GM19397 (cell line): ENCODE measurements around the gene UBAP1L.
"Not testable (repeated sequence)": the region's sequence is repeated elsewhere in the genome, so short reads cannot be mapped to it uniquely, and the experiment has no call there.

Source experiments
- ATAC-seq: cut with Tn5 transposase; IDR thresholded peaks from one replicate; pipeline ENCODE4 v1.9.1; 2021; ENCODE audit warnings: mild to moderate bottlenecking, moderate library complexity; ENCODE audit not compliant: unreplicated experiment

Gene UBAP1L

DNA sequence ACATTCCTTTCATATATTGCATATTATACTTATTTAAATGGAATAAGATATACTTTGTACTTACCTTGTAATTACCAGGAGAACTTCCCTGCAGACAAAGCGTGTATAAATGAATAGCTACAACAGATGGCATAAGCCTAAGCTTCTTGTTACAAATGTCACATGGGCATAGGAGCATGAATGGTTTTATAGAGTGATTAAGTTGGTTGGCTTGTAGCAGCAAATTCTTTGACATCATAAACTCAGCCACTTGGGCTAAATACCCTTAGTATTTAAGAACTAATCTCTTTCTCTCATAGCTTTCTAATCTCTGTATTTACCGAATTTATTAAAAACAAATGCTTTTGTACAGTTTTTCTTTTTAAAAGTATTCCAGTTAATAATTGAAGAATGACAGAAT is at the start of gene UBAP1L:
Gene UBAP1L, minus strand, starts transcription at position 115 of the 400 bp plus-strand sequence. CDS start 8,985 bp downstream, outside the sequence.
- ATAC-seq: no peak

DNA sequence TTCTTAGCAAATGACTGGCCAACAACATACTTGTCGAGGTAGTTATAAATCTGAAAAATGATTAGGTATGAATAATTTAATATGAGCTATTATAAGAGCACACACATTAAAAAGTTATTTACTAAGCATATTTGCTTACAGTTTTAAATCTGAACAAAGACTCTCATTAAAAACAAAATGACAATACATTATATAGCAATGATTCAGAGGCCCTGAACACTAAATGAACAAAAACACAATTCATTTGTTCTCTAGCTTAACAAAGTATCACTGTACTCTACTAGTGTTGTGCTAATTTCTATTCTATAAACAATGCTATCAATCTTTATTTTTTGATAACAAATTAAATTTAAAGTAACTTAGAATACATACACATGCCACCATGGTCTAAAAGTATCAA is 49.1 kb upstream of the UBAP1L start:
- ATAC-seq: no peak

DNA sequence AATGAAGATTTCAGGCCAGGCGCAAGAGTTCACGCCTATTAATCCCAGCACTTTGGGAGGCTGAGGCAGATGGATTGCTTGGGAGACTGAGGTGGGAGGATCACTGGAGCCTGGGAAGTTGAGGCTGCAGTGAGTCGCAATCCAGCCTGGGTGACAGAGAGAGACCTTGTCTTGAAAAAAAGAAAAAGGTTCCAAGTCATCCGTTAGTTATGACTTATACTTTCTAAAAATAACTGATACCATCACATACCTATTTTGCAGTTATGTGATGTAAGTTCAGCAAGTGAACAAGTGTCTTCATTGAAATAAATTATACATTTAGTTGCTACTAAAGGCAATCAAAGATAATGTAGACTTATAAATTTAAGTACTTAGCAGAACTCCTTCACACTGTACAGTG is 48.0 kb upstream of the UBAP1L start:
- no peak for ATAC-seq

DNA sequence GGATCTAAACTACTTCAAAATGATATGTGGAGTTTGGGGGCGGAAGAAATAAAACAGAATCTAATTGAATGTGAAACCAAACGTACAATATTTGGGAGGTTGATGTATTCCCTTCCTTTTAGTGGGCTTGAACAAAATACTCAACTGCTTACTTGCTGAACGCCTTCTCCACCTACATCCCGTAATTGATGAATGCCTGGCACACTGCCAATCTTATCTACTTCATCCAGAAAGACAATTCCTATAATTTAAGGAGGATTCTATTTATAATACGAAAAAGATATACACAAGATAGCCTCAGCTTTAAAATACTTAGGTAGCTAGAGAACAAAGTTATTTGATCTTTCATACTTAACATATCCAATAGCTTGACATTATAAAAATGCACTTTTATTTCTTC is 41.7 kb upstream of the UBAP1L start:
- no peak for ATAC-seq

DNA sequence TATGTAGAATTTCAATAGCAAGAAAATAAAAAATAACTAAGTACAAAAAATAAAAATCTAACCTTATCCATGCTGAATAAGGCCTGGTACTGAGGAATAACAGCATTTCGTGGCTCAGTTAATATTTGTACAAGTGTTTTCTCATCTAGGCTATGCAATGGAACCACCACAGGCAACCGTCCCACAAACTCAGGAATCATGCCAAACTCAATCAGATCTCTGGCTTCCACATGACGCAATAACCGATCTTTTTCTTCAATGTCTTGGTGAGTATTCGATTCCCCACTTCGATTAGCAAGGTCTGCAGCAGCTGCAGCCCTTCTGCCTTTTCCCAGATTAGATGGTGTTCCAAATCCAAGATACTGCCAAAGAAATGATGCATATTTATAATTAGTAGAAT is 39.7 kb upstream of the UBAP1L start:
- ATAC-seq: no peak

DNA sequence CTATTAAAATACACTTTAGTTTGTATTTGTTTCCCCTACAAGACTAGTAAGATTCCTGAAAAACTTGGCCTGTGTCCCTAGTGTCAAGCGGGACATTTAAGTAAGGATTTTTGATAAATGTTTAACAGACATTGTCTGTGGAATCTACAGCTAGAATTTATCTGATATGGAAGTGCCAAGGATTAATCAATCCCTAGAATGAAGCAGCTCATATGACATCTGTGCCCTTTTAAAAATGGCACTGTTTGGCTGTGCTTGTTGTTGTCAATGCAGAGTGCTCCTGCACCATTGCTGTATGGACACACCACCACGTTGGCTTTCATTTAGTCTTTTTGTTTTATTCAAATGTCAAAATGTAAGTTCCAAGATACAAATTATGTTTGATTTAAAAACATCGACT is 32.9 kb upstream of the UBAP1L start:
- ATAC-seq: no peak

DNA sequence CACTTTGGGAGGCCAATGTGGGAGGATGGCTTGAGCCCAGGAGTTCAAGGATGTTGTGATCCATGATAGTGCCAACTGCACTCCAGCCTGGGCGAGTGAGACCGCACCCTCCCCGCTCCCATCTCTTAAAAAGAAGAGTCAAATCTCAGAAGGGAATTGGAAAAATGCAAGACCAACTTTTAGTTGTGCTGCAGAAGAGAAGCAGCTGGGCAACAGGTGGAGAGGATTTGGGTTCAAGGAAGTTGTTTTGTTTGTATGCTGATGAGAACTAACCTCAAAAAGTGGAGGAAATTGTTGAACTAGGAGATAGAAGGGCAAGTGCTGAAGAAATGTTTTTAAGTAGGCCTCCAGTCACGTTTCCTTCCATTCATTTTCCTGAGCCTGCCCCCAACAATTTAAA is 31.4 kb upstream of the UBAP1L start:
- no peak for ATAC-seq

DNA sequence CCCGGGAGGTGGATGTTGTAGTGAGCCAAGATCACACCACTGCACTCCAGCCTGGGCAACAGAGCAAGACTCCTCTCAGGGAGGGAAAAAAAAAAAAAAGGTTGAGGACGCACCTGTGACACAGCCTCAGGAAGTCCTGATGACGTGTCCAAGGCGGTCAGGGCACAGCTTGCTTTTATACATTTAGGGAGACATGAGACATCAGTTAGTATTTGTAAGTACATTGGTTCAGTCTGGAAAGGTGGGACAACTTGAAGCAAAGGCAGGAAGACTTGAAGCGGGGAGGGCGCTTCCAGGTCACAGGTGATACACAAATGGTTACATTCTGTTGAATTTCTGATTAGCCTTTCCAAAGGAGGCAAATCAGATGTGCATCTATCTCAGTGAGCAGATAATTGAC is 23.6 kb upstream of the UBAP1L start:
- not testable (repeated sequence) for ATAC-seq

DNA sequence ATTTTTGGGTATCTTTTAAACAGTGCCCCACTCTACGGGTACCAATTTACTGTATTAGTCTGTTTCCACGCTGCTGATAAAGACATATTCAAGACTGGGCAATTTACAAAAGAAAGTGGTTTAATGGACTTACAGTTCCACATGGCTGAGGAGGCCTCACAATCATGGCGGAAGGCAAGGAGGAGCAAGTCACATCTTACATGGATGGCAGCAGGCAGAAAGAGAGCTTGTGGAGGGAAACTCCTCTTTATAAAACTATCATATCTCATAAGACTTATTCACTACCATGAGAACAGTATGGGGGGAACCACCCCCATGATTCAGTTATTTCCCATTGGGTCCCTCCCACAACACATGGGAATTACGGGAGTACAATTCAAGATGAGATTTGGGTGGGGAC is 22.9 kb upstream of the UBAP1L start:
- not testable (repeated sequence) for ATAC-seq

DNA sequence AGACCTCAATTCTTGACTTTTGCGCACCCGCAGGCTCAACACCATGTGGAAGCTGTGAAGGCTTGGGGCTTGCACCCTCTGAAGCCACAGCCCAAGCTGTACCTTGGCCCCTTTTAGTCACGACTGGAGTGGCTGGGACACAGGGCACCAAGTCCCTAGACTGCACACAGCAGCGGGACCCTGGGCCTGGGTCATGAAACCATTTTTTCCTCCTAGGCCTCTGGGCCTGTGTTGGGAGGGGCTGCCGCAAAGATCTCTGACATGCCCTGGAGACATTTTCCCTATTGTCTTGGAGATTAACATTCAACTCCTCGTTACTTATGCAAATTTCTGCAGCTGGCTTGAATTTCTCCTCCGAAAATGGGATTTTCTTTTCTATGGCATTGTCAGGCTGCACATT is 22.1 kb upstream of the UBAP1L start:
- ATAC-seq: not testable (repeated sequence)

DNA sequence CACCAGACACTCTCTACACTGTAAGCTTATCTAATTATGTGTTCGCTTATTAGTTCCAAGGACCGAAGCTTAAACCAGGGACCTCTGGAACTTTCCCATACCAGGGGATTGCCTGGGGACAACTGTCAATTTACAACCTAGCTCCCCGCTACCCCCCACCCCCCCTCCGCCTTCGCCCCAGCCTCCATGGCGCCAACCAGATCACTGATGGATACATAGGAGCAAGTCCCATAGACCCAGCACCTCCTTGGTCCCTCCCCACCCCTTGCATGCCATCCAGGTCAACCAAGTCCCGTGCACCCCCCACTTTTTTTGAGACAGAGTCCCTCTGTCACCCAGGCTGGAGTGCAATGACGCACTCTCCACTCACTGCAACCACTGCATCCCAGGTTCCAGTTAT is 19.5 kb upstream of the UBAP1L start:
- ATAC-seq: no peak

DNA sequence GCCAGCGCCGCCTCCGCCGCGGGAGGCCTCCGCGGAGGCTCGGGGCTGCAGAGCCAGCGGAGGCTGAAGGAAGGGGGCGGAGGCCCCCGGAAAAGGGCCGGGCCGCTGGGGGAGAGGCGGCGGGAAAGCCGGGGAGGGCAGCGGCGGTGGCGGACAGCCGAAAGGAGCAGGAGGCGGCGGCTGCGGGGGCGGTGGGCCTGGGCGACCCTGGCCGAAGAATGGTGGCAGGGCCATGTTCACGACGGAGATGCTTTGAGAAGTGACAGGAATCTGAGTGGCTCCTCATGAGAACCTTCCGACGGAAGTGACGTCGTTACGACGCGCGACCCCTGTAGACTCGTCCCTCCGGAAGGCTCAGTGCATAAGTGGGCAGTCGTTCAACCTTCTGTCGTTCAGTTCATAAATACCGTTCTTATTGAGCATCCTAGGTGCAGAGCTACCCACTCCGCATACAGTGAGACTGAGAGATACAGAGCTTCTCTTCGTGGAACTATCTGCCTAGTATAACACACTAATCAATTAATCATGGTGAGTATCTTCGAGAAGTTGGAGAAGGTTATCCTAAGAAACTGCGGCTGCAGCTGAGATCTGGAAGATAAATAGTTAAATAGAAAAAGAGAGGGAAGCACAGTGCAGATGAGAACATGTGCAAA is 18.7 kb upstream of the UBAP1L start, which contains the start of gene PDCD7:
Gene PDCD7, minus strand, starts transcription at position 261 of the 653 bp plus-strand sequence. Its CDS starts 27 bp downstream, at position 234.
- peak; percentile 86 for ATAC-seq

DNA sequence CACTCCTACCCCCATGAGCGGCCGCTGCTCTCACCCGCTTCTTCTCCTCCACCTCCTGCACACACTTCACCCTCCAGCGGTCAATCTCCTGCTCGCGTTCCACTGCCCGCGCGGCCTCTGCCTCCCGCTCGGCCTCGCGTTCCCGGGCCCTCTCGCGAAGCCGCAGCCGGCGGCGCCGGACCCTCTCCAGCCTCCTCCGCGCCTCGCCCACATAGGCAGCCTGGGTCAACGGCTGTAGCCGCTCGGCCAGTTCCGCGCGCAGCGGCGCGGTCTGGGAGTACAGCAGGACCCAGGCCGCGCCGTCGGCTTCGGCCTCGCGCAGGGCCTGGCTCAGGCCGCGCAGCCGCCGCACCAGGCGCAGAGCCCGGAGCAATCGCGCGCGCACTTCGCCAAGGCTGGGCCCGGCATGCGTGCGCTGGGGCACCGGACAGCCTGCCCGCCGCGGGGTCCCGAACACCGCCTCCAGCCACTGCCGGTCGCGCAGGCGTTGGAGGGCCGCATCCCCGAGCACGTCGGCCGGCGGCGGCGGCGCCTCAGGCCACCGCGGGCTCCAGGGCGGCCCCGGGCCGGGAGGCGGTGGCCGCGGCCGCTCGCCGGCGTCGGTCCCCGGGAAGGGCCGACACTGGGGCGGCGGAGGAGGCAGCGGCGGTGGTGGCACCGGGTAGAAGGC is 18.0 kb upstream of the UBAP1L start:
- peak; percentile 50 for ATAC-seq

DNA sequence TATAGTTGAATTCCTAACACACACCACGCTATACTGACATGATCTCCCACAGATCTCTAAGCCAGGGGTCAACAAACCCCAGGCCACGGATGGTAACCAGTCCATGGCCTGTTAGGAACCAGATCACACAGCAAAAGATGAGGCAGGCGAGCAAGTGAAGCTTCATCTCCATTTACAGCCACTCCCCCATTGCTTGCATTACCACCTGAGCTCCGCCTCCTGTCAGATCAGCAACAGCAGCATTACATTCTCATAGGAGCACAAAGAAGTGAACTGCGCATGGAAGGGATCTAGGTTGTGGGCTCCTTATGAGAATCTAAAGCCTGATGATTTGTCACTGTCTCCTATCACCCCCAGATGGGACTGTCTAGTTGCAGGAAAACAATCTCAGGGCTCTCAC is 15.9 kb upstream of the UBAP1L start:
- no peak for ATAC-seq

DNA sequence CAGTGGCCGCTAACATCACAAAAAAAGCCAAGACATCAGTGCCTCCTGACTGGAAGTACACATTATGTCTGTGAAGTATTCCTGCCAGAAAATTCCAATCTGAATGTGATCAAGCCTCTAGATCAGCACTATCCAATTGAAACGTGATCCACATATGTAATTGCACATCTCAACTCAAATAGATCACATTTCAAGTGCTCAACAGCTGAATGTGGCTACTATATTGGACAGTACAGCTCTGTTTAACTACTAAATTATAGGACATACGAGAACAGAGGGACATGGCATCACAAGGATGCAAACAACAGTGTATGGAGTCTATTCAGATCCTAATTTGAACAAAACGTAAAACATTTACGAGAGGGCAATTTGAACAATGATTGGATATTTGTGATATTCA is 542 bp upstream of the UBAP1L start:
- no peak for ATAC-seq

DNA sequence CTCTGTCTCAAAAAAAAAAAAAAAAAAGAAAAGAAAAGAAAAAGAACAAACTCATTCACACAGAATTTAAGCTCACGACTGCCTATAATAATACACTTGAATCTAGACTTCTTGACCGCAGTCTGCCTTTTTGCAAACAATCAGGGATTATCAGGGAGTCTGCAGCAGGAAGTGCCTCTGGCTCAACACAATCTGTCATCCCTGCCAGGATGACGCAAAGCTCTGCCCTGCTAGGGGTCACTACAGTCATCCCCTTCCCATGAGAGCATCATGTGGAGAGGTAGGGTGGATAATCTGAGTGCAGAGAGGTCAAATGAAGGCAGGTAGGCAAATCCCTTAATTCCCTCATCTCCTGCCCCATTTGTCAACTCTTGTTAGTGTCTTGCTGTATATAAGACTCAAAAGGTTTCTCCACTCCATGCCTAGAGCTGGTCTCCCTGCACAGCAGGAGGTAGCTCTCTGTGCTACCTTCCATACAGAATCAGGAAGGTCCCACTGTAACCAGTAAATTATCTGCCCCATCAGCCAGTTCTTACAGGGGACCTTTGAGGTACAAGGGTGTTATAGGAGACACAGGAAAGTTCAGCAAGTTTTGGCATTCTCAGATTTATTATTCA is 4.2 kb downstream of the UBAP1L start:
- no peak for ATAC-seq

DNA sequence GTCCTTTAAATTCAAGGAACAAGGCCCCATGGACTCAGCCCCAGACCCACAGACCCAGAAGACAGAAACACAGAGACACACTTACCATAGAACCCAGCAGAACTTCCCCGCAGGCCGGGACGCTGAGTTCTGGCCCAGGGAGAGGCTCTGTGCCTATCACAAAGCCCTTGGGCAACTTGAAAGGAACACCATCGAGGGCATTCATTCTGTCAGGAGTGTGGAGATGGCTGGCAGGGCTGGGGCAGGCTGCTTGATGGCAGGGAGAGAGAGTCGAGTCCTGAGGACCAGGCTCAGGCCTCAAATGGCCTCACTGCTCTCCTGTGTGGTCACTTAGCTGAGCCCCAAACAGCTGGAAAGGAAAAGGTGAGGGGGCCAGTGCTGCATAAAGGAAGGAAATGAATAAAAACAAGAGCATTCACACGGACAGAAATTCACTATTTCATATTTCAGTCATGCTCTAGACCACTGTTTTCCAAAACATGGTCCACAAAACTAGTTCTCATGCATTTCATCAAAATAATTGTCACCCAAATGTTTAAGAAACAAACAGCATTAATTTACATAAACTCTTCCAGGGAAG is 8.9 kb downstream of the UBAP1L start:
- no peak for ATAC-seq

DNA sequence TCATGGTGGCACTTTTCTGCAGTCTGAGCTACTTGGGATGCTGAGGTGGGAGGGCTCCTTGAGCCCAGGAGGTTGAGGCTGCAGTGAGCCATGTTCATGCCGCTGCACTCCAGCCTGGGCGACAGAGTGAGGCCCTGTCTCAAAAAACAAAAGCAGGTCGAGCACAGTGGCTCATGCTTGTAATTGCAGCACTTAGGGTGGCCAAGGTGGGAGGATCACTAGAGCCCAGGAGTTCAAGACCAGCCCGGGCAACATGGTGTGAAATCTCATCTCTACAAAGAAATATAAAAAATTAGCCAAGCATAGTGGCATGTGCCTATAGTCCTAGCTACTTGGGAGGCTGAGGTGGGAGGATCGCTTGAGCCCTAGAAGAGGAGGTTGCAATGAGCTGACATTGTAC is 10.0 kb downstream of the UBAP1L start:
- ATAC-seq: no peak

DNA sequence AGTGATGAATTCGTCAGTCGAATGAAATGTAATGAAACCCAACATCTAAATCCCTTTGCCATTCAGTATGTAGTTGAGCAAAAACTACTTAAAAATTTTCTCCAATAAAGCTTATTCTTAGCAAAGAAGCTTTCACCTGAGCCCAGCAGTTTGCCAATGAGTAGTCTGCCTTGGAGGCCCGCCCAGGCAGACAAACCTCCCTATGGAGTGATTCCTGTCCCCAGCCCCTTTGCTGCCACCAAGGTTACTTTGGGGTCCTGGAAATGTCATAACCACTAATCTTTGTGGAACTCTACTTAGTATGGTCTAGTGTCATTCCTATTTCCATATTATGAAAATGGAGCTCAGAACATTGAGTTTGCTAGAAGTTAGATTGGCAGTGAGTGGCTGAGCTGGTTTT is 12.1 kb downstream of the UBAP1L start:
- no peak for ATAC-seq

DNA sequence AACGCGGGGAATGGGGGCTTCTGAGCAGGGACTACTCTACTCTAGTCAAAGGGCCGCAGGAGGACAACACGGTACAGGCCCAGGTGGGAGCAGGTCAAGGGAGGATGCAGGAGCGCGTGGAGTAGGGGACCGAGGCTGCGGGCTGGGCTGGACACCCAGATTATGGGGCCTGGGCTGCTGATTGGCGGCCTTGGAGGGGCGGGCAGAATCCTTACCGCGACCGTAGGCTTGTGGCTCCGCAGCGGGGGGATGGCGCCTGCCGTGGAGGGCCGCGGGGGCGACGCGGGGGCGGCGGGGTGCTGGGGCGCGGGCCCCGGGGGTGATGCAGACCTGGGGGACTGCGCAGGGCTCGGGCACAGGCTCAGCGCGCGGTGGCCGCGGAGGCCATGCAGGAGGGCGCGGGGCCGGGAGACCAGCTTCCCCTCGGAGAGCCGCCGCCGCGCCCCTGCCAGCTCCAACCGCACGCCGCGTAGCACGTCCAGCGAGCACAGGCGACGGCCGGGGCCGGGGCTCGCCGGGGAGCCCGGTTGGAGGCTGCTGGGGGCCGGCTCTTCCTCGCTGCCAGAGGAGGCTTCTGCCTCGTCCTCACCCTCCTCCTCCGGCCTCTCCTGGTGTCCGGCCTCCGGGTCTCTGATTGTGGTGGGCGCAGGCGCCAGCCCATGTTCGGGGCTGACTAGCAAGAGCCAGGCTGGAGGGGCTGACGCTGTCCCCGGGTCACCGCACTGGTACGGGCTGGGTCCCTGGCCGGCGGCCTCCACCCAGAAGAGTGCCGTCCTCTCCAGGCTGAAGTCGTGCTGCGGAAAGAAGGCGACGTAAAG is 12.9 kb downstream of the UBAP1L start:
- ATAC-seq: no peak

DNA sequence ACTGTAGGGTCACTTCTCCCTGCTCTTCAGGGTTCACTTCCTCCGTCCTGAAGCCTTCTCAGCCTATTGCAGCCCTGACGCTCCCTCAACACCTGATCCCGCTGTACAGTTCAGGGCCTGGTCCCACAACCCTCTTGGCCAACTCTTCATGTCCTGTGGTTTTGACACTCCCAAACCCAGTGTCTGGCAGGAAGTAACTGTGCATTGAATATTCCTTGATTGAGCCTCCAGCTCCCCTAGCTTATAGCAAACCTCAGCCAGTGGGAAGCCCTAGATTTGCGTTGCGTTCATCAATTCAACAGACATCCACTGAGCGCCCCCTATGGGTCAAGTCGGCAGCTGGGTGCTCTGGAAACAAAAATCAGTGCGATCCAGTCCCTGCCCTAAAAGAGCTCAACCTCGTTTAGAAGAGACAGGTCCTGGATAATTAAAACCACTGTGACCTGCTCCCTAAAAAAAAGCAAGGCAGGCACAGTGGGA is 13.5 kb downstream of the UBAP1L start:
- ATAC-seq: no peak
